Right atrium auricular region (tissue), 2 donors: ENCODE results near the gene KISS1R. TPM values are rescaled to one million over a fixed set of nuclear protein-coding genes. Genes with fewer than 3 reads are reported as not detected.

ENCODE experiments used
- DNase-seq: peaks from one replicate; pipeline ENCODE4 v3.0.0-alpha.2; 2019; ENCODE audit warnings: low spot score
- H3K27ac ChIP-seq, 2 donors: fragments of 200-600 bp; sonication (generic); 1 replicate in 1 of 2; 2 replicates in 1 of 2; pipeline ENCODE4 v1.5.1; 2016 to 2019
- H3K27me3 ChIP-seq, 2 donors: fragments of 200-600 bp; sonication (generic); one replicate each; pipeline versions ENCODE4 v1.5.1 to v1.6.0; 2017 to 2019
- H3K36me3 ChIP-seq: fragments of 200-600 bp; sonication (generic); one replicate; pipeline ENCODE4 v1.5.1; 2016
- H3K4me1 ChIP-seq, 2 donors: fragments of 200-600 bp; sonication (generic); one replicate each; pipeline versions ENCODE4 v1.5.1 to v1.6.0; 2017 to 2019
- H3K4me3 ChIP-seq, 2 donors: fragments of 200-600 bp; sonication (generic); 1 replicate in 1 of 2; 2 replicates in 1 of 2; pipeline ENCODE4 v1.5.1; 2017 to 2019; ENCODE audit warnings: mild to moderate bottlenecking in 1 of 2, moderate library complexity in 1 of 2
- H3K9me3 ChIP-seq, 2 donors: fragments of 200-600 bp; sonication (generic); one replicate each; pipeline ENCODE4 v1.5.1; 2019
- CTCF ChIP-seq, 2 donors: fragments of 200-600 bp; sonication (generic); IDR thresholded peaks; one replicate each; pipeline ENCODE4 v1.5.1; 2019; ENCODE audit warnings: antibody characterized with exemption in 2 of 2
- total RNA-seq, 2 donors: library from RNA; depleted of rRNA; stranded (reverse); fragments of >200 nt; gene quantifications; one replicate each; pipeline ENCODE4 v1.1.0, GENCODE V29; 2016

Gene KISS1R
- total RNA-seq, 2 donors from 2014 or later = not detected

GRCh38 chr19:907183-907853 is 9.8 kb upstream of the KISS1R start:
- no peak overlapping the region for H3K27ac ChIP-seq
- no peaks in the 10 kb centered on the region for H3K4me1 ChIP-seq
- no peaks in the 10 kb centered on the region for H3K27me3 ChIP-seq
- no peak for DNase-seq
- no peak overlapping the region for H3K4me3 ChIP-seq
- H3K9me3 ChIP-seq = no peaks in the 10 kb centered on the region
- no peaks in the 10 kb centered on the region for H3K36me3 ChIP-seq
- TF ChIP-seq CTCF (IDR thresholded peaks at IDR 0.05) = no peak

- TF ChIP-seq CTCF (IDR thresholded peaks at IDR 0.05) = no peak
- H3K9me3 ChIP-seq = no peaks in the 10 kb centered on the region
- H3K27me3 ChIP-seq = no peaks in the 10 kb centered on the region
- no peaks in the 10 kb centered on the region for H3K36me3 ChIP-seq
- H3K4me1 ChIP-seq = peaks cover 0 to 7% of the 10 kb centered on the region in 2 donors
- H3K4me3 ChIP-seq = no peak overlapping the region
- no peak overlapping the region for H3K27ac ChIP-seq
- no peak for DNase-seq
Observed at GRCh38 chr19:911197-912033, 5.7 kb upstream of the KISS1R start.

- Histone ChIP-seq H3K27me3 (peaks cover 0 to 5% of the 10 kb centered on the region in 2 donors), H3K27ac (peak overlapping the region; percentile 64 to 80), H3K4me1 (peaks cover 0 to 16% of the 10 kb centered on the region in 2 donors), H3K9me3 (no peaks in the 10 kb centered on the region), H3K36me3 (no peaks in the 10 kb centered on the region), H3K4me3 (peak overlapping the region; percentile 87 to 94)
- no peak for TF ChIP-seq CTCF (IDR thresholded peaks at IDR 0.05)
- no peak for DNase-seq
Observed at GRCh38 chr19:912181-913079, 4.7 kb upstream of the KISS1R start.

- DNase-seq = peak; percentile 68
- peaks cover 0 to 13% of the 10 kb centered on the region in 2 donors for H3K27me3 ChIP-seq
- no peaks in the 10 kb centered on the region for H3K9me3 ChIP-seq
- peak within 1 kb of the TSS; percentile 79 to 93 for H3K27ac ChIP-seq
- H3K4me1 ChIP-seq = peaks cover 0 to 24% of the 10 kb centered on the region in 2 donors
- peak within 1 kb of the TSS; percentile 87 to 94 for H3K4me3 ChIP-seq
- no peaks in the 10 kb centered on the region for H3K36me3 ChIP-seq
- no peak for TF ChIP-seq CTCF (IDR thresholded peaks at IDR 0.05)
Observed at GRCh38 chr19:913080-913748, 3.9 kb upstream of the KISS1R start, which contains the start of gene R3HDM4. Gene R3HDM4, minus strand, starts transcription at chr19:913219. Its CDS starts 62 bp downstream, at chr19:913157.
